ENCODE data around the gene SLC9A9.

Gene SLC9A9

DNA sequence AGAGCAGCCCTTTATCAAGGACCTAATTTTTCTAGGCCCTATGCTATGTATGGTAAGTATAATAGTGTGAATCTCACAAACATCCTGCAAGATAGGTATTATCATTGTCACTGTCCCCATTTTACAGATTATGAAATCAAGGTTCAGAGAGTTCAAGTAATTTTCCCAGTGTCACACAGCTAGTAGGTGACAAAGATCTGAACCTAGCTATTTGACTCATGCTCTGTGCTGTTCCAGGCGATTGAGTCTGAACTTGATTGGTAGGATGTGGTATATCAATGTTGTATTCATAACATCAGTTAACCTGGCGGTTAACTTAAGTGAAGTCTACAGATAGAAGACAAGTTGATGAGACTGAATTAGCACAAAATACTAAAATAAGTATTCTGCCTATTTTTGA lies 498.8 kb downstream of the SLC9A9 start:
- TF ChIP-seq ZNF274 (IDR thresholded peaks at IDR 0.05; ENCODE audit: low read depth, low read length) = no peak
- H3K4me3 ChIP-seq (ENCODE audit: low read length) = no peak overlapping the region

DNA sequence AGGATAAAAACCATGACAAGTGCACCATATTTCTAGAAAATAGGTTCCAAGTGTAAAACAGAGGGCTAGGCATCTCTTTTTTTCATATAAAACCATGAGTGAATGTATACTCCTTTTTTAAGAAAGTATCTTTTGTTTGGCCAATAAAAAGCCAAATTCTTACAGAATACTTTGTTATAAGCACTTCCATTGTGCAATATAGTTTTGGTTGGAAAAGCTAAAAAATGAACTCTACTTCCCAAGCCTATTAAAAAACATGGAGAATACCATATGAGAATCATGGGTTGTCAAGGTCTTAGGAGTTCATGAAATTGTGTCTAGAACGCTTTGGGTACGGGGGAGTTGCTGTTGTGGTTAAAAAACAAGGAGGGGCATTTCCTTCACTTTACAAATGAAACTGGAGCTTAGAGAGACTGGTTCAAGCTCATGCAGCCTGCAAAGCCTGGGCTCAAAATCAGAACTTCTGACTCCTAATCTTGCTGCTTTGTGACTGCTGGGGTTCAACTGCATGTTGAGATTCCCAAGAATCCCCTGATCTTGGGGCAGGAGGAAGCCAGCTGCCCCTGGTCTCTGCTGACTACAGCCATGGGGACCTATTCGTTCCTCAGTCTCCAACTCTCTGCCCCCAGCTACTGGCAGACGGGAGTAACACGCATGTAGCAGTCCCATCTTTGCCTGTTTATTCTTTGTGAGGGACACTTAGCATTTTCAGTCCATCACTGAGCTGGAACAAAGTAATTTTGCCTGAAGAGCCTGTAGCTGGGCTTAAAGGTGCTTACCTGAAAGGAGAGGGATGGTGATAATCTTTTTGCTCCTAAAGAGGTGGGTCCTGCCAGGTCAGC lies 499.6 kb downstream of the SLC9A9 start:
- TF ChIP-seq ZNF274 (IDR thresholded peaks at IDR 0.05; ENCODE audit: low read depth, low read length) = no peak
- no peak overlapping the region for H3K4me3 ChIP-seq (ENCODE audit: low read length)

- TF ChIP-seq ZNF274 (IDR thresholded peaks at IDR 0.05; ENCODE audit: low read depth, low read length) = no peak
- H3K4me3 ChIP-seq (ENCODE audit: low read length) = no peak overlapping the region
These were observed 503.6 kb downstream of the SLC9A9 start for GRCh38 chr3:143344516-143345165.

DNA sequence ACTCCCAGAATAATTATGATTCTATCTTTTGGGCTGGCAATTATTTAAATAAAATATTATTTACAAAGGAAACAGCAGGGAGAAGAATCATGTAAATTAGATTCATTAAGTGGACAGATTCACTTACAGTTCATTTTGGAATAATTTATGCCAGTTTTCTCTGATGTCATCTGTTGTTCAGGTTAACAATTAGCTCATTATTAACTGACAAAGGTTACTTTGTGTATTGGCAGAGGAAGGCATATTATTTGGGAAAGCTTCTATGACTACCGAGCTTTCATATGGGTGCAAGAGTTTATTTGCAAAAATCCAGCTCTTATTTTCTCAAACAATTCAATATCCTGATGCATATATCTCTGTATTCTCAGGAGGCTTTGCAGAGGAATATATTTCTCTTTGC lies 504.3 kb downstream of the SLC9A9 start:
- no peak for TF ChIP-seq ZNF274 (IDR thresholded peaks at IDR 0.05; ENCODE audit: low read depth, low read length)
- H3K4me3 ChIP-seq (ENCODE audit: low read length) = no peak overlapping the region

DNA sequence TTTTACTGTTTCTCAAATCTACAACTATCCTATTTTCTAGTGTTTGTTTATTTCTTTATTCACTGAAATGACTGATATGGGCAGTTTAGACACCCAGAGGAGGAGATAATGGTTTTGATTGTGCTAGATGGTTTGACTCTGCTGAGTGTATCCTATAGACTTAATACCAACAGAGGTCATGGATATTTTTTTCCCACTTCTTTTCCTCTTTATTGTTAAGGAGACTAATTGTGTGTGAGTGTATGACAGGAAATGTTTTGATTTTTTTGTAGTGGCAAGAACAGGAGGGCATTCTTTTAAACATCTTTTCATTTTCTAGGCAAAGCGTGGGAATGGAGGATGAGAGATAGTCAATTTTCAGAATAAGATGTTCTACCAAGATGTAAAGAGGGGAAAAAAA lies 505.2 kb downstream of the SLC9A9 start:
- no peak overlapping the region for H3K4me3 ChIP-seq (ENCODE audit: low read length)
- no peak for TF ChIP-seq ZNF274 (IDR thresholded peaks at IDR 0.05; ENCODE audit: low read depth, low read length)

DNA sequence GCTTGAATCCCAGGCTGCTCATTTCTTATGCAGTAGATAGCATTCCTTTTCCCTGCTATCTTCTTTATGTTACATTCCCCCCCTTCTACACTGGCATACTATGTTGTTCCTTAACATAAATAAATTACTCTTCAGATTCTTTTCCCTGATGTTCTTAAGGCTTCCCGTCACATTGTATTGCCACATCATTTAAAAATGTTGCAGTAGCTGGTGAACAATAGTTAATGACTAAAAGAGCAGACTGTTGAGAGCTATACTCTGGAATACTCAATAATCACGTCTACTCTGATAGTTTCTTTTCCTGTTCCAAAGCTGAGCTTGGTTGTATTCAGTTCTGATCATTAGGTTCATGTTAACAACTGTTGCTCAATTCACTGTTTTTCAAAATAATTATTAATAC lies 508.8 kb downstream of the SLC9A9 start:
- no peak overlapping the region for H3K4me3 ChIP-seq (ENCODE audit: low read length)
- TF ChIP-seq ZNF274 (IDR thresholded peaks at IDR 0.05; ENCODE audit: low read depth, low read length) = no peak

- TF ChIP-seq ZNF274 (IDR thresholded peaks at IDR 0.05; ENCODE audit: low read depth, low read length) = no peak
These were observed 510.9 kb downstream of the SLC9A9 start for GRCh38 chr3:143337387-143337786.

DNA sequence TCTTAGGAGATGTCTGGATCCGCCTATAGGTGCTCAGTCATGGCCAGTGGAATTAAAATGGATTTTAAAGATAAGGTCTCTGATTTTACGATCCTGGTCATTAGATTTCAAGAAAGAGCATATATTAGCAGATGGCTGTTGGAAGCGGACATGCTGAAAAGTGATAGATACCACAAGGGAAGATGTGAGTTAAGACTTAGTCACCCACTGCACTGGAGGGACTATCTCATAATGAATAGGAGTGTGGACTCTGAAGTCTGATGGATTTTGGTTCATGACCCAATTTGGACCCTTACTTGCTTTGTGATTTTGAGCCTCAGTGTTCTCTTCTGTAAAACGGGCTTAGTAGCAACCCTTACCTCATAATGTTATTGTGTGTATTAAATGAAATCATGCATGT lies 514.0 kb downstream of the SLC9A9 start:
- no peak for TF ChIP-seq ZNF274 (IDR thresholded peaks at IDR 0.05; ENCODE audit: low read depth, low read length)
- H3K4me3 ChIP-seq (ENCODE audit: low read length) = no peak overlapping the region

More at GRCh38 chr3:143337387-143337786, 510.9 kb downstream of the SLC9A9 start:
- H3K4me3 ChIP-seq (ENCODE audit: low read length) = no peak overlapping the region

DNA sequence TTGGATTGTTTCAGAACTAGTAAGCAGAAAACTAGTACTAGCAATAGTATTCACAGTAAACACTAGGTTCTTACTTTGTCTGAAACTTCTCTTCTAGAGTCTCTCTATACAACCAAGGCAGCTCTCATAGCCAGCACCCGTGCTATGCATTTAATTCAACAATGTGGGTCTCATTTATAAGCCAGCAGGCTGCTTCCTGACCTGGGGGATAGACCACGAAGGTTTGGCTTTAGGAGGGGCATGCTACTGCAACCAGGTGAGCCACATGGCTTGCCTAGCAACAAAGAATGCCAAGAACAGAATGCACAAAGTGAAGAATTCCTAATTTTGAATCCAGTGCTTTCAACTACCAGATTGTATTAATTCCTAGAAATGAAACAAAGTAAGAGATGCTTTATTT lies 514.9 kb downstream of the SLC9A9 start:
- TF ChIP-seq ZNF274 (IDR thresholded peaks at IDR 0.05; ENCODE audit: low read depth, low read length) = no peak
- no peak overlapping the region for H3K4me3 ChIP-seq (ENCODE audit: low read length)

DNA sequence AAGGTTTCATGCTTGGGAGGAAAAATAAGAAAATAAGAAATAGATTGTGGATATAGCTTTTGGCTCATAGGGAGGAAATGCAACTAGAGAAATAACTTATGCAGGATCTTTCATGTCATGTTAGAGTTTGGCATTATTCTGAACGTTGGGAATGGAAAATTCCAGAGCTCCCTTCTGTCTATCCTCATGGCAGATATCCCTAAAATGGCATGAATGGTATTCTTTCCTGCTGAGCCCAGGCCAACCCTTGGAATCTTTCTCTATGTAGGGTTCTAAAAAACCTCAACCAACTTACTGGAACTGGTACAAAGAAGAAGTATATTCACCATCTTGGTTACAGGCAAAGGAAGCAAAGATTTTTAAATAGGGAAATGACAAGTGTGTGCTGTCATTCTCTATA lies 516.2 kb downstream of the SLC9A9 start:
- no peak for TF ChIP-seq ZNF274 (IDR thresholded peaks at IDR 0.05; ENCODE audit: low read depth, low read length)
- H3K4me3 ChIP-seq (ENCODE audit: low read length) = no peak overlapping the region

GRCh38 chr3:143331350-143331749 lies 516.9 kb downstream of the SLC9A9 start:
- no peak overlapping the region for H3K4me3 ChIP-seq (ENCODE audit: low read length)
- no peak for TF ChIP-seq ZNF274 (IDR thresholded peaks at IDR 0.05; ENCODE audit: low read depth, low read length)

DNA sequence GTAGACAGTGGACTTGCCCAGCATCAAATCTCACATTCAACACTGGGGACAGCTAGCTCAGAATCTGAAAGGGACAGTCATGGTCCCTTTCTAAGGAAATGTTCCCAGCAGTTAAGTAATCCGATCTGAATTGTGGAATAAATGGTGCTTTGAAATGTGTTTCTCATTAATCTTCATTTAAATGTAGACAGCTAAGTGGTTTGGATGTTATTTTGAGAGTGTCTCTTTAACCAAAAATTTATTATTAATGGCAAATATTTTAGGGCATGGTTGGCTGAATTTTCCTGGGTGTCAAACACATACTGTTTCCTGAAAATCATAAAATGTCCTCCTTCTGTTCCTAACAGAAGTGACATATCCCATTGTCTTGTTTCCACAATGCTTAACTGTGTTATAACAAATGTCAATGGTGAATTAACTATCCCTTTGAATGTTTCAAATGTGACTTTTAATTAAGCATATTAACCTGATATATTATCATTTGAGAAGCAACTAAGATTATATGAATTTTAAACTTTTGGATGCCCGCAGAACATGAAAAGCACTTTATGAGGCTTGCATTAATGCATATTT lies 517.9 kb downstream of the SLC9A9 start:
- no peak overlapping the region for H3K4me3 ChIP-seq (ENCODE audit: low read length)

DNA sequence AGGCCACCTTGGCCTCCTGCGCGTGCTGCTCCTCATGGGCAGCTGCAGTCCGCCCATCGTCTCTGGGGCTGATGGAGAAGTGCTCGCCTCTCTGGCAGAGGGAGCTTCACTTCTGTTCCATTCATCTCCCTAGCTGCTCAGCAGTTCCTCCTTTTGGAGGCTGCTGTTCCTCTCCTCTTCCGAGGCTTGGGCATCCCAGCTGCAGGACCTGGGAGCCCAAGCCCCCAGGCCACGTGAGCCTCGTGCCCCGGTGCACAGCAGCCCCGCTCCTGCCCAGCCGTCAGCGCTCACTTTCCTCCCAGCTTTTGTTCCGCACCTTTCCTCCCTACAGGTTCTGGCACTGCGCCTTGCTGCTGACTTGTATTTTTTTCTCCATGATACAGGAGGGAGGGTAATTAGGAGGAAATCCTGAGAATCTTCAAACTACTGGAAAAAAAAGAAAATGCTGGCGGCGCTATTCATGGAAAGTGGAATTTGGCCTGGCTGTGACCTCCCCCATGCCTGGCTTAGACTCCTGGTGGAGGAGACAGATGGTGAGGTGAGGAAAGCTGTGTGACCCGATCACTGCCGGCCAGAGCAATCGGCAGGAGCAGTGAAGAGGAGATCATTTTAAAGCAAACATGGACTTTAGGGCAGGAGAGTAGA lies 518.6 kb downstream of the SLC9A9 start:
- no peak overlapping the region for H3K4me3 ChIP-seq (ENCODE audit: low read length)
- no peak for TF ChIP-seq ZNF274 (IDR thresholded peaks at IDR 0.05; ENCODE audit: low read depth, low read length)

More for the DNA sequence above, 517.9 kb downstream of the SLC9A9 start:
- no peak for TF ChIP-seq ZNF274 (IDR thresholded peaks at IDR 0.05; ENCODE audit: low read depth, low read length)

- H3K4me3 ChIP-seq (ENCODE audit: low read length) = no peak overlapping the region
- TF ChIP-seq ZNF274 (IDR thresholded peaks at IDR 0.05; ENCODE audit: low read depth, low read length) = no peak
These were observed 519.8 kb downstream of the SLC9A9 start for GRCh38 chr3:143328451-143328850.
